GM18861 (cell line): ENCODE measurements around the gene TSPAN3.

ENCODE experiments used
- ATAC-seq: cut with Tn5 transposase; IDR thresholded peaks from one replicate; pipeline ENCODE4 v1.9.1; 2021; ENCODE audit not compliant: unreplicated experiment

TSPAN3 gene

GRCh38 chr15:76991741-76992645, 78.9 kb downstream of the TSPAN3 start:
- no peak for ATAC-seq
